ENCODE results near the gene C19orf12.
"Not testable (repeated sequence)": the region's sequence is repeated elsewhere in the genome, so short reads cannot be mapped to it uniquely, and the experiment has no call there.

The C19orf12 gene

DNA sequence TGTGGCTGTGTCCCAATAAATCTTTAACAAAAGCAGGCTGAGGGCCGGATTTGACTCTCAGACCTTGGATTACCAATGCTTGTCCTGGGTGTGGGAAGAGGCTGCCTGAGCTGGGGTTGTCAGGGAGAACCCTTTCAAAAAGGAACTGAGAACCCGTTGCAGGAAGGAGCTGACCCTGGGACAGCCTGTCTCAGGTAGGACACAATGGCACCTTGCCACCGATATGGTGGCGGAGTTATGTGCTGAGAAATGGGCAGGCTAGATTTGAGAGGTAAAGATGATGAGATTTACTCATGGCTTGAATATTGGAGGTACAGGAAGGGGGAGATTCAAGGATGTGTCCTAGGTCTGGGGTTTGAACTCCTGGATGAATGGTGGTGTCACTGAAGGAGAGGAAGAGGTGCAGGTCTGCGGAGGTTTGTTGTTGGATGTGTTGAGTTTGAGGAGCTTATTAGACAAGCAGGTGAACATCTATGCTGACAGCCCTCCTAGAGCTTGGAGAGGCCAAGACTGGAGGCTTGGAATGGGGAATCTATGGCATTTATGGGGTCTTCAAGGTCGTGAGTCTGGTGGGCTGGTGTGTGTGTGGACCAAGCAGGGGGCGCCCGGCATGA is 42.6 kb downstream of the C19orf12 start:
- Histone ChIP-seq H3K4me3 (ENCODE audit: low read length) (no peak overlapping the region), H4K20me1 (ENCODE audit: control insufficient read depth, insufficient read depth, low read depth, low read length) (no peaks in the 10 kb centered on the region), H3K27me3 (ENCODE audit: control insufficient read depth, low read length) (no peaks in the 10 kb centered on the region), H3K27ac (ENCODE audit: low read depth, low read length) (no peak overlapping the region), H3K9me3 (ENCODE audit: control insufficient read depth, insufficient read depth, low read length) (no peaks in the 10 kb centered on the region), H3F3A (ENCODE audit: control insufficient read depth, insufficient read depth) (0 out of 2 replicates have a peak, but pooled peaks cover 3% of the 10 kb centered on the region), H3K4me2 (ENCODE audit: low read length) (peak overlapping the region; percentile 51), H3K4me1 (ENCODE audit: control insufficient read depth, low read length) (peaks cover 37% of the 10 kb centered on the region), H3K9me2 (replicated peaks; ENCODE audit: control insufficient read depth, low read length) (no peaks in the 10 kb centered on the region), H3K79me2 (ENCODE audit: control insufficient read depth, low read length) (no peaks in the 10 kb centered on the region), H3K36me3 (ENCODE audit: control insufficient read depth, low read length) (no peaks in the 10 kb centered on the region)
- no peak for TF ChIP-seq EZH2phosphoT487 (IDR thresholded peaks at IDR 0.05; ENCODE audit: borderline replicate concordance, low read length)
- TF ChIP-seq, protein P1, sequence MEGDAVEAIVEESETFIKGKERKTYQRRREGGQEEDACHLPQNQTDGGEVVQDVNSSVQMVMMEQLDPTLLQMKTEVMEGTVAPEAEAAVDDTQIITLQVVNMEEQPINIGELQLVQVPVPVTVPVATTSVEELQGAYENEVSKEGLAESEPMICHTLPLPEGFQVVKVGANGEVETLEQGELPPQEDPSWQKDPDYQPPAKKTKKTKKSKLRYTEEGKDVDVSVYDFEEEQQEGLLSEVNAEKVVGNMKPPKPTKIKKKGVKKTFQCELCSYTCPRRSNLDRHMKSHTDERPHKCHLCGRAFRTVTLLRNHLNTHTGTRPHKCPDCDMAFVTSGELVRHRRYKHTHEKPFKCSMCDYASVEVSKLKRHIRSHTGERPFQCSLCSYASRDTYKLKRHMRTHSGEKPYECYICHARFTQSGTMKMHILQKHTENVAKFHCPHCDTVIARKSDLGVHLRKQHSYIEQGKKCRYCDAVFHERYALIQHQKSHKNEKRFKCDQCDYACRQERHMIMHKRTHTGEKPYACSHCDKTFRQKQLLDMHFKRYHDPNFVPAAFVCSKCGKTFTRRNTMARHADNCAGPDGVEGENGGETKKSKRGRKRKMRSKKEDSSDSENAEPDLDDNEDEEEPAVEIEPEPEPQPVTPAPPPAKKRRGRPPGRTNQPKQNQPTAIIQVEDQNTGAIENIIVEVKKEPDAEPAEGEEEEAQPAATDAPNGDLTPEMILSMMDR (IDR thresholded peaks at IDR 0.05; ENCODE audit: low read depth, low read length, poor library complexity, severe bottlenecking): no peak

DNA sequence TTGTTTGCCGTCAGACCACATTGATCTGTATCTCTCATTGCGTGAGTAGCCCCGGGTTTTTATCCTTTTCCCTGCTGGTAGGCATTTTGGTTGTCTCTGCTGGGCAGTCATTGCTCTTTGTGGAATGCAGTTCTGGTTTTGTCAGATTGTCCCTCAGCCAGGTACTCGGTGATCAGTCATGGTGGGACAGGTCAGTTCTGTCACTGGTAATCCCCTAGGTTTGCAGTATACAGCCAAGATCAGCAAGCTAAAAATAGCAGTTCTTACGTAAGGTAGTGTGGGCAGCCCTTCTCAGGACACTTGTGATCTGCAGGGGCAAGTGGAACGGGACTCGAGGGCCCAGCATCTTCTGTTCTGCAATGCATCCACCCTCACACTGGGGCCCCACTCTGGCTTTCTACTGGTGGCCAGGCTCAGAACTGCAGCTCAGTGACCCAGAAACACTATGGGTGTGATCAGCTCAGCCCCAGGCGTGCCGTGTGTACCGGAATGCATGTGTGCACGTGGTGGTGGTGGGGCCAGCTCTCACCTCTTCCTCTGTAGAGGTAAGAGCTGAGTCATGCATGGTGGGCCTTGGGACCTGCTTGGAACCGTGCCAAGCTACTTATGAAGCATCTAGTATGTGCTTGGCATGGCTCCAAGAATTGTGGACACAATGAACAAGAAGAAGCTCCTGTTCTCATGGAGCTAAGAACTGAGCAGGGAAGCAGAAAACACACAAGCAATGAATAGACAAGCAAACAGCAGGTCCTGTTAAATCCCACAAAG is 43.5 kb downstream of the C19orf12 start:
- peaks cover 7% of the 10 kb centered on the region for H3K27me3 ChIP-seq (ENCODE audit: control insufficient read depth, low read length)
- H3K36me3 ChIP-seq (ENCODE audit: control insufficient read depth, low read length): no peaks in the 10 kb centered on the region
- H3F3A ChIP-seq (ENCODE audit: control insufficient read depth, insufficient read depth): 0 out of 2 replicates have a peak, but pooled peaks cover 3% of the 10 kb centered on the region
- no peaks in the 10 kb centered on the region for H3K79me2 ChIP-seq (ENCODE audit: control insufficient read depth, low read length)
- no peak for TF ChIP-seq EZH2phosphoT487 (IDR thresholded peaks at IDR 0.05; ENCODE audit: borderline replicate concordance, low read length)
- TF ChIP-seq, protein P1 (IDR thresholded peaks at IDR 0.05; ENCODE audit: low read depth, low read length, poor library complexity, severe bottlenecking): peak; percentile 57
- H3K4me3 ChIP-seq (ENCODE audit: low read length): peak overlapping the region; percentile 3; the same call in 1 of the 2 replicates
- no peak overlapping the region for H3K27ac ChIP-seq (ENCODE audit: low read depth, low read length)
- peaks cover 44% of the 10 kb centered on the region for H3K4me1 ChIP-seq (ENCODE audit: control insufficient read depth, low read length)
- no peaks in the 10 kb centered on the region for H3K9me2 ChIP-seq (replicated peaks; ENCODE audit: control insufficient read depth, low read length)
- no peaks in the 10 kb centered on the region for H3K9me3 ChIP-seq (ENCODE audit: control insufficient read depth, insufficient read depth, low read length)
- peak overlapping the region; percentile 32 for H3K4me2 ChIP-seq (ENCODE audit: low read length)
- no peaks in the 10 kb centered on the region for H4K20me1 ChIP-seq (ENCODE audit: control insufficient read depth, insufficient read depth, low read depth, low read length)

DNA sequence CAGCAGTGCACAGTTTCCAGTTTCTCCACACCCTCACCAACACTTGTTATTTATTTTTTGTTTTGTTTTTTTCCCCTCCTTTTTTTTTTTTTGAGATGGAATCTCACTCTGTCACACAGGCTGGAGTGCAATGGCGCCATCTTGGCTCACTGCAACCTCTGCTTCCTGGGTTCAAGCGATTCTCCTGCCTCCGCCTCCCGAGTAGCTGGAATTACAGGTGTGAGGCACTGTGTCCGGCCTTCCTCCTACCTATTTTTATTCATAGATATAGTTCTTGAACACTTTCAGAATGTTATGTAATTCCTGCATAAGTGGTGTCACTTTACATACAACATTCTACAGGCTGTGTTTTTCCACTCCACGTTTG is 44.1 kb downstream of the C19orf12 start:
- not testable (repeated sequence) for H3K36me3 ChIP-seq (ENCODE audit: control insufficient read depth, low read length); H3K9me3 ChIP-seq (ENCODE audit: control insufficient read depth, insufficient read depth, low read length); H3K79me2 ChIP-seq (ENCODE audit: control insufficient read depth, low read length); H3F3A ChIP-seq (ENCODE audit: control insufficient read depth, insufficient read depth); H3K9me2 ChIP-seq (replicated peaks; ENCODE audit: control insufficient read depth, low read length); H4K20me1 ChIP-seq (ENCODE audit: control insufficient read depth, insufficient read depth, low read depth, low read length); H3K27ac ChIP-seq (ENCODE audit: low read depth, low read length)
- Histone ChIP-seq H3K4me2 (ENCODE audit: low read length) (peak overlapping the region; percentile 32), H3K4me3 (ENCODE audit: low read length) (peak overlapping the region; percentile 3; the same call in 1 of the 2 replicates), H3K4me1 (ENCODE audit: control insufficient read depth, low read length) (peaks cover 46% of the 10 kb centered on the region), H3K27me3 (ENCODE audit: control insufficient read depth, low read length) (peaks cover 13% of the 10 kb centered on the region)

DNA sequence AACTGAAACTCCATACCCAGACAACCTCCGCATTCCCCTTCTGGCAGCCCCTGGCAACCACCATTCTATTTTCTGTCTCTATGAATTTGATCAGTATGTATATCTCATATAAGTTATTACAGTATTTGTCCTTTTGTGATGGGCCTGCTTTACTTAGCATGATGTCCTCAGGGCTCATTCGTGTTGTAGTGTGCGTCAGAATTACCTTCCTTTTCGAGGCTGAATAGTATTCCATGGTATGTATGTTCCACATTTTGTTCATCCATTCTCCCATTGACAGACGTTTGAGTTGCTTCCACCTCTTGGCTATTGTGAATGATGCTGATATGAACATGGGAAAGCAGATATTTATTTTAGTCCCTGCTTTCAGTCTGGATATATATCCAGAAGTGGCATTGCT is 44.8 kb downstream of the C19orf12 start:
- Histone ChIP-seq H3K9me2 (replicated peaks; ENCODE audit: control insufficient read depth, low read length) (no peaks in the 10 kb centered on the region), H3K4me2 (ENCODE audit: low read length) (no peak overlapping the region), H3K4me3 (ENCODE audit: low read length) (no peak overlapping the region), H3K27ac (ENCODE audit: low read depth, low read length) (no peak overlapping the region), H3K4me1 (ENCODE audit: control insufficient read depth, low read length) (peaks cover 53% of the 10 kb centered on the region), H3K36me3 (ENCODE audit: control insufficient read depth, low read length) (no peaks in the 10 kb centered on the region), H3K27me3 (ENCODE audit: control insufficient read depth, low read length) (peaks cover 20% of the 10 kb centered on the region), H3K9me3 (ENCODE audit: control insufficient read depth, insufficient read depth, low read length) (no peaks in the 10 kb centered on the region), H4K20me1 (ENCODE audit: control insufficient read depth, insufficient read depth, low read depth, low read length) (no peaks in the 10 kb centered on the region), H3K79me2 (ENCODE audit: control insufficient read depth, low read length) (no peaks in the 10 kb centered on the region), H3F3A (ENCODE audit: control insufficient read depth, insufficient read depth) (0 out of 2 replicates have a peak, but pooled peaks cover 3% of the 10 kb centered on the region)
- TF ChIP-seq, protein P1 (IDR thresholded peaks at IDR 0.05; ENCODE audit: low read depth, low read length, poor library complexity, severe bottlenecking): no peak
- no peak for TF ChIP-seq EZH2phosphoT487 (IDR thresholded peaks at IDR 0.05; ENCODE audit: borderline replicate concordance, low read length)

All from DOHH2 (cell line).